GM12878 (cell line): ENCODE measurements around the gene MLST8.

Experiments used
- CBX5 ChIP-seq: sonication (generic); IDR thresholded peaks from 2 replicates; pipeline ENCODE4 v1.6.1; 2016; ENCODE audit warnings: low read depth, moderate library complexity, mild to moderate bottlenecking, inconsistent platforms
- CTCF ChIP-seq, 3 experiments: IDR thresholded peaks in 2 of 3; conservative IDR thresholded peaks in 1 of 3; 2 replicates each; pipeline ENCODE4 v1.5.1; 2011; ENCODE audit warnings: low read depth in 3 of 3, low read length in 3 of 3, mild to moderate bottlenecking in 3 of 3, control low read depth in 2 of 3, moderate library complexity in 2 of 3, inconsistent platforms in 1 of 3, mixed read lengths in 1 of 3; ENCODE audit not compliant: control insufficient read depth in 2 of 3, insufficient read depth in 1 of 3; ENCODE audit errors: extremely low read depth in 1 of 3
- EZH2 ChIP-seq: IDR thresholded peaks from 2 replicates; pipeline ENCODE4 v1.6.1; 2012; ENCODE audit warnings: low read depth, mild to moderate bottlenecking, control low read depth, inconsistent platforms, low read length, borderline replicate concordance; ENCODE audit not compliant: control insufficient read depth
- GABPA ChIP-seq: IDR thresholded peaks from 2 replicates; pipeline ENCODE4 v1.6.1; 2014; ENCODE audit warnings: antibody characterized with exemption, low read depth, mild to moderate bottlenecking, inconsistent platforms
- HDGF ChIP-seq: fragments of 450-650 bp; IDR thresholded peaks from 2 replicates; pipeline ENCODE4 v1.6.1; 2016; ENCODE audit warnings: antibody characterized with exemption
- IRF3 ChIP-seq: fragments of 450-650 bp; IDR thresholded peaks from 2 replicates; pipeline ENCODE4 v1.6.1; 2014; ENCODE audit warnings: mild to moderate bottlenecking
- JUND ChIP-seq: IDR thresholded peaks from 2 replicates; pipeline ENCODE4 v1.6.1; 2012; ENCODE audit warnings: low read depth, mild to moderate bottlenecking, low read length, improper control_type of control experiment, moderate library complexity
- MAX ChIP-seq: IDR thresholded peaks from 2 replicates; pipeline ENCODE4 v1.6.1; 2012; ENCODE audit warnings: low read depth, low read length, improper control_type of control experiment
- MTA2 ChIP-seq: fragments of 450-650 bp; IDR thresholded peaks from 2 replicates; pipeline ENCODE4 v1.6.1; 2016; ENCODE audit warnings: low read depth, mild to moderate bottlenecking, moderate library complexity
- POLR2A ChIP-seq: IDR thresholded peaks from 2 replicates; pipeline ENCODE4 v1.6.1; 2011; ENCODE audit warnings: low read depth, mild to moderate bottlenecking, low read length
- RFX5 ChIP-seq: IDR thresholded peaks from 2 replicates; pipeline ENCODE4 v1.6.1; 2011; ENCODE audit warnings: low read depth, low read length, improper control_type of control experiment
- SIX5 ChIP-seq: IDR thresholded peaks from 2 replicates; pipeline ENCODE4 v1.6.1; 2011; ENCODE audit warnings: mild to moderate bottlenecking, low read depth, low read length, moderate library complexity; ENCODE audit not compliant: severe bottlenecking
- ZNF592 ChIP-seq: fragments of 450-650 bp; IDR thresholded peaks from 2 replicates; pipeline ENCODE4 v1.6.1; 2017; ENCODE audit warnings: mild to moderate bottlenecking, moderate library complexity

- TF ChIP-seq IRF3 (no peak), ZNF592 (no peak), POLR2A (no peak), JUND (no peak), CBX5 (no peak), RFX5 (no peak), HDGF (no peak), MAX (no peak), CTCF (IDR thresholded peaks at IDR 0.05 in 2 of 3, conservative IDR thresholded peaks at IDR 0.05 in 1 of 3; ENCODE audit: control insufficient read depth in 2 of 3, extremely low read depth in 1 of 3, insufficient read depth in 1 of 3, low read depth in 3 of 3, low read length in 3 of 3) (no peak), MTA2 (no peak), GABPA (no peak), EZH2 (no peak), SIX5 (no peak)
Observed at GRCh38 chr16:2175454-2175853, 29.8 kb upstream of the MLST8 start.
